Progenitor cell of endocrine pancreas (in vitro differentiated cells): Measurements from ENCODE around the gene DHX36. TPM values are rescaled to one million over a fixed set of nuclear protein-coding genes. Genes with fewer than 3 reads are reported as not detected.

Source experiments
- DNase-seq: peaks from one replicate; pipeline ENCODE4 v3.0.0; 2021; ENCODE audit warnings: low spot score; ENCODE audit not compliant: unreplicated experiment
- H3K27ac Mint-ChIP-seq: 2 replicates; pipeline ENCODE4 v1.8.0; 2021; ENCODE audit warnings: mild to moderate bottlenecking, moderate library complexity, mixed read lengths
- H3K27me3 Mint-ChIP-seq: 2 replicates; pipeline ENCODE4 v1.8.0; 2021; ENCODE audit warnings: mixed read lengths
- H3K36me3 Mint-ChIP-seq: 2 replicates; pipeline ENCODE4 v1.8.0; 2022; ENCODE audit warnings: mixed read lengths; ENCODE audit not compliant: insufficient read depth
- H3K4me1 Mint-ChIP-seq: 2 replicates; pipeline ENCODE4 v1.8.0; 2021; ENCODE audit warnings: low read depth, mixed read lengths
- H3K4me3 Mint-ChIP-seq: 2 replicates; pipeline ENCODE4 v1.8.0; 2021; ENCODE audit warnings: low read depth, mild to moderate bottlenecking, moderate library complexity, mixed read lengths
- H3K9me3 Mint-ChIP-seq: 2 replicates; pipeline ENCODE4 v1.8.0; 2021; ENCODE audit warnings: low read depth, mixed read lengths
- total RNA-seq: library from RNA; stranded (reverse); gene quantifications from 2 replicates; pipeline ENCODE4 v1.2.1, GENCODE V29; 2021
- TF ChIP-seq, protein P1 (sequence below): fragments of 200-600 bp; sonication (generic); IDR thresholded peaks from one replicate; pipeline ENCODE4 v1.5.0; 2021; ENCODE audit warnings: antibody characterized with exemption, mild to moderate bottlenecking; ENCODE audit not compliant: unreplicated experiment

The DHX36 gene
- total RNA-seq, 1 donor from 2014 or later = 96.9 TPM

- TF ChIP-seq, protein P1, sequence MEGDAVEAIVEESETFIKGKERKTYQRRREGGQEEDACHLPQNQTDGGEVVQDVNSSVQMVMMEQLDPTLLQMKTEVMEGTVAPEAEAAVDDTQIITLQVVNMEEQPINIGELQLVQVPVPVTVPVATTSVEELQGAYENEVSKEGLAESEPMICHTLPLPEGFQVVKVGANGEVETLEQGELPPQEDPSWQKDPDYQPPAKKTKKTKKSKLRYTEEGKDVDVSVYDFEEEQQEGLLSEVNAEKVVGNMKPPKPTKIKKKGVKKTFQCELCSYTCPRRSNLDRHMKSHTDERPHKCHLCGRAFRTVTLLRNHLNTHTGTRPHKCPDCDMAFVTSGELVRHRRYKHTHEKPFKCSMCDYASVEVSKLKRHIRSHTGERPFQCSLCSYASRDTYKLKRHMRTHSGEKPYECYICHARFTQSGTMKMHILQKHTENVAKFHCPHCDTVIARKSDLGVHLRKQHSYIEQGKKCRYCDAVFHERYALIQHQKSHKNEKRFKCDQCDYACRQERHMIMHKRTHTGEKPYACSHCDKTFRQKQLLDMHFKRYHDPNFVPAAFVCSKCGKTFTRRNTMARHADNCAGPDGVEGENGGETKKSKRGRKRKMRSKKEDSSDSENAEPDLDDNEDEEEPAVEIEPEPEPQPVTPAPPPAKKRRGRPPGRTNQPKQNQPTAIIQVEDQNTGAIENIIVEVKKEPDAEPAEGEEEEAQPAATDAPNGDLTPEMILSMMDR = no peak
- no peak for DNase-seq
Measured at GRCh38 chr3:154229217-154229590, 95.1 kb downstream of the DHX36 start.

GRCh38 chr3:154228561-154229216, 95.6 kb downstream of the DHX36 start:
- no peaks in the 10 kb centered on the region for H3K9me3 Mint-ChIP-seq
- H3K36me3 Mint-ChIP-seq = no peaks in the 10 kb centered on the region
- H3K4me1 Mint-ChIP-seq = peaks cover 4% of the 10 kb centered on the region
- no peaks in the 10 kb centered on the region for H3K27me3 Mint-ChIP-seq
- DNase-seq = no peak
- no peak overlapping the region for H3K4me3 Mint-ChIP-seq
- TF ChIP-seq, protein P1 = no peak
- no peak overlapping the region for H3K27ac Mint-ChIP-seq

More at GRCh38 chr3:154229217-154229590, 95.1 kb downstream of the DHX36 start:
- H3K9me3 Mint-ChIP-seq = no peaks in the 10 kb centered on the region
- no peak overlapping the region for H3K27ac Mint-ChIP-seq
- no peak overlapping the region for H3K4me3 Mint-ChIP-seq
- peaks cover 4% of the 10 kb centered on the region for H3K4me1 Mint-ChIP-seq
- no peaks in the 10 kb centered on the region for H3K27me3 Mint-ChIP-seq
- peaks cover under 1% of the 10 kb centered on the region for H3K36me3 Mint-ChIP-seq

- no peak for DNase-seq
- H3K27me3 Mint-ChIP-seq = no peaks in the 10 kb centered on the region
- H3K27ac Mint-ChIP-seq = no peak overlapping the region
- TF ChIP-seq, protein P1 = no peak
- H3K4me3 Mint-ChIP-seq = no peak overlapping the region
- peaks cover 4% of the 10 kb centered on the region for H3K4me1 Mint-ChIP-seq
- H3K36me3 Mint-ChIP-seq = no peaks in the 10 kb centered on the region
- no peaks in the 10 kb centered on the region for H3K9me3 Mint-ChIP-seq
Measured at GRCh38 chr3:154227531-154227930, 96.8 kb downstream of the DHX36 start.

- Mint-ChIP-seq H3K4me1 (peaks cover 4% of the 10 kb centered on the region), H3K36me3 (no peaks in the 10 kb centered on the region), H3K4me3 (no peak overlapping the region), H3K9me3 (no peaks in the 10 kb centered on the region), H3K27ac (no peak overlapping the region), H3K27me3 (no peaks in the 10 kb centered on the region)
- TF ChIP-seq, protein P1 = no peak
- DNase-seq = no peak
Measured at GRCh38 chr3:154225536-154225935, 98.8 kb downstream of the DHX36 start.

DNA sequence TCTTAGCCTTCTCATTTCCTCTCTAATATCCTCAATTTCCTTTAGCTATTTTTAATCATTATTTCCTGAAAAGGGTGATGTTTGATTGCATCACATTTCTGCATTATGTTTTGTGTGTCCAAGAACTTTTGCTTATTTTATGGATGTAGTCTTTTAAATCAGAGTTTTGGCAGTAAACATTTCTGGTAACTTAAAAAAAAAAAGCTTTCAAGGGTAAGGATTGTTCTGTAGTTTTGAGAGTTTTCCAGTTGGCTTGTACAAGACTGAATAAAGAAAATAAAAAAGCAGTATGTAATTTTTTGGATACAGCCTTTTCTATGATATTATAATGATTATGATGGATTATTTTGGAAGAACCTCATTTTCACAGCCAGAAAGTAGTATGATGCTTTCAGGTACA, 99.4 kb downstream of the DHX36 start:
- Mint-ChIP-seq H3K9me3 (no peaks in the 10 kb centered on the region), H3K27me3 (no peaks in the 10 kb centered on the region), H3K27ac (no peak overlapping the region), H3K4me3 (no peak overlapping the region), H3K4me1 (peaks cover 4% of the 10 kb centered on the region), H3K36me3 (peaks cover 4% of the 10 kb centered on the region)
- TF ChIP-seq, protein P1 = no peak
- no peak for DNase-seq
